Left kidney (tissue), 2 donors: ENCODE data around the gene CGB3. TPM values are rescaled to one million over a fixed set of nuclear protein-coding genes. Genes with fewer than 3 reads are reported as not detected.

Experiments
- DNase-seq: peaks from one replicate; pipeline ENCODE4 v3.0.0-alpha.2; 2013
- polyA plus RNA-seq: library from polyadenylated mRNA; unstranded; fragments of 120-200 nt; gene quantifications from one replicate; pipeline ENCODE4 v1.2.1, GENCODE V29; 2013; ENCODE audit not compliant: insufficient read length

The CGB3 gene
- polyA plus RNA-seq, 1 donor, result not detected

DNA sequence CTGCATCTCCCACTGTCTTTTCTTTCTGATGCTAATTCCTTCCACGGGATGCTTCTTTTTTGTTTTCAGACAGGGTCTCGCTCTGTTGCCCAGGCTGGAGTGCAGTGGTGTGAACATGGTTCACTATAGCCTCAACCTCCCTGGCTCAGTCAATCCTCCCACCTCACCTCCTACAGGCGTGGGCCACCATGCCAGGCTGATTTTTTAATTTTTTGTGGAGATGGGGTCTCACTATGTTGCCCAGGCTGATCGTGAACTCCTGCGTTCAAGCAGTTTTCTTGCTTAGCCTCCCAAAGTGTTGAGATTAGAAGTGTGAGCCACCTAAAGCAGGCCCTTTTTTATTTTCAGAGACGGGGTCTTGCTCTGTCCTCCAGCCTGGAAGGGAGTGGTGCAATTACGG is 35.8 kb downstream of the CGB3 start:
- DNase-seq, result no peak

GRCh38 chr19:48987323-48987722 is 36.8 kb downstream of the CGB3 start:
- DNase-seq, result no peak

DNA sequence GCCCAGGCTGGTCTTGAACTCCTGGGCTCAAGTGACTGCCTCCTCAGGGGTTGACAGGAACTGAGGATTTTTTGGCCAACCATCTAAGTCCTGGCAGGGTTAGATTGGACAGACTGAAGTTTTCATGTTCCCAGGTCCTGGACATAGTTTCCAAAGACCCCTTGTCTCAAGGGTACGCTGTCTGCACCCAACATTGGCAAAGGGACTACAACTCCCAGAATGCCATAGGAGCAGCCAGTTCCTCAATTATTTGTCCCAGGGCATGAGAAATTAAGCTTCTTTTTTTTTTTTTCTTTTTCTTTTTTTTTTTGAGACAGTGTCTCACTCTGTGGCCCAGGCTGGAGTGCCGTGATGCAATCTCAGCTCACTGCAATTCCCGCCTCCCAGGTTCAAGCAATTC is 37.9 kb downstream of the CGB3 start:
- DNase-seq, result no peak

- DNase-seq, result no peak
Observed at GRCh38 chr19:48985711-48986110, 38.4 kb downstream of the CGB3 start.

DNA sequence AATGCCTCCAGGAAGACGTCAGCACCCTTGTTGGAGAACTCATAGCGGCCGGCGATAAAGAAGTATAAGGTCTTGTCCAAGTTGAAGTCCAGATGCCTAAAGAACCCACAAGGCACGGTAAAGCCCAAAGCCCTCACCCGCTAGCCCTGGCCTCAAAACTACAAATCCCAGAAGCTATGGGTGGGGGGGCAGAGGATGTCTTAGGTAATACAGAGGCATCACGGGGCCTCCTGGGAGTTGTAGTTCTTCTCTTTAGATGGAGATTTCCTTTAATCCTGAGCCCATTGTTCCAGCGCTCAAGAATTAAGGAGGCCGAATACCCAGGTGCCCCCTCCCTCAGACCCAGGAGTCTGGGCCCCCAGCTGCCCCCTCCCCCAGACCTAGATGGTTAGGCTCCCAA is 41.9 kb downstream of the CGB3 start:
- no peak for DNase-seq

DNA sequence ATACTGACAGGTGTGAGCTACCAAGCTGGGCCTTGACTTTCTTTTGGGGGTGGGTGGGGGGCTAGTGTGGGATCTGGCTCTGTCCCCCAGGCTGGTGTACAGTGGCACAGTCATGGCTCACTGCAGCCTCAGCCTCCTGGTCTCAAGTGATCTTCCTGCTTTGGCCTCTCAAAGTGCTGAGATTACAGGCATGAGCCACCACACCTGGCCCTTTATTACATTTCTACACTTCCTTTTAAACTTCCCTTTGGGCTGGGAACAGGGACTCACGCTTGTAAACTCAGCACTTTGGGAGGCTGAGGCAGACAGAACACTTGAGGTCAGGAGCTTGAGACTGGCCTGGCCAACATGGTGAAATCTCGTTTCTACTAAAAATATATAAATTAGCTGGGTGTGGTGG is 47.1 kb downstream of the CGB3 start:
- DNase-seq, result no peak

DNA sequence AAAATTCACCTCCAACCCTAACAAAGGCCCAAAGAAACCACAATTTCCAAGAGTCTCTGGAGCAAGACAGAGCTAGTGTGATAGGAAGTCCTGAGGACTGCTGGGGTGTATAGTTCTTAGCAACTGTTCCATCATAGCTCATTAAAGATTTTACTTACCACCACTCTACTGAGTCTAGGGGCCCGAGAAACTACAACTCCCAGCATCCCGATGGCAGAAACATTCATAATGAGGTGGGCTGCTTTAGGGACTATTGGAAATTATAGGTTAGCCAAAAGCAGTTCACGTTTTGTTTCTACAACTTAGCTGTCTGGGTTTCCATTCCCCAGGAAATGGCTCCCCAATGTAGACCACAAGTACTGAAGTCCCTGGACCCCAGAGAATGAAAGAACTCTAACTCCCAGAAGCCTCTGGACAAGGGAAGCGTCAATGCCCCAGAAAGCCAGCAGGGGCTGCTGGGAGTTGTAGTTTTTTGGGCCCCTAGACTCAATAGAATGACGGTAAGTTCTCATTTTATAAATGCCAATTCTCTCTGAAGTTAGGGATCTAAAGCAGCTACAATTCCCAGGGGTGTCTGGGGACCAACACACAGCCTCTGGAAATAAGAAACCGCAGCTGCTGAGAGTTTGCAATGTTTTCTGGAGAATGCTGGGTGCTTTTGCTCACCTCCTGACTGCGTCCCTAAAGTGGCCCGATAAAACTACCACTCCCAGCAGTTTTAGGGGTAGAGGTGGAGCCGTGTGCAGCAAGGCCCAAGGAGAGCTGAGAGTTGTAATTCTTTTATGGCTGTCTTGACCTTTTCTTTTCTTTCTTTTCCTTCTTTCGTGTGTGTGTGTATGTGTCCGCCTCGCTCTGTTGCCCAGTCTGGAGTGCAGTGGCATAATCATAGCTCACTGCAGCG is 47.9 kb downstream of the CGB3 start:
- DNase-seq, result no peak

Other genes with a start within 250 kb of the CGB3 start
- 39.9 TPM for gene BCAT2, start 213.3 kb downstream of the CGB3 start, polyA plus RNA-seq
- gene HSD17B14, start 187.8 kb downstream of the CGB3 start, polyA plus RNA-seq, result 27.4 TPM
- gene PLEKHA4, start 155.7 kb downstream of the CGB3 start, polyA plus RNA-seq, result 23.1 TPM
- gene PPP1R15A, start 151.9 kb downstream of the CGB3 start, polyA plus RNA-seq, result 33.8 TPM
- gene TULP2, start 125.6 kb downstream of the CGB3 start, polyA plus RNA-seq, result 1.6 TPM
- gene NUCB1, start 124.0 kb downstream of the CGB3 start, polyA plus RNA-seq, result 238 TPM
- gene DHDH, start 90.6 kb downstream of the CGB3 start, polyA plus RNA-seq, result 4.6 TPM
- 64.5 TPM for gene BAX, start 69.5 kb downstream of the CGB3 start, polyA plus RNA-seq
- 2,202 TPM for gene FTL, start 59.0 kb downstream of the CGB3 start, polyA plus RNA-seq
- 52.2 TPM for gene GYS1, start 31.0 kb downstream of the CGB3 start, polyA plus RNA-seq
- 80.2 TPM for gene RUVBL2, start 30.4 kb downstream of the CGB3 start, polyA plus RNA-seq
- gene LHB, start 7.2 kb downstream of the CGB3 start, polyA plus RNA-seq, result 0.38 TPM
- gene CGB2, start 7.6 kb upstream of the CGB3 start, polyA plus RNA-seq, result not detected
- gene CGB1, start 12.6 kb upstream of the CGB3 start, polyA plus RNA-seq, result not detected
- not detected for gene CGB5, start 19.5 kb upstream of the CGB3 start, polyA plus RNA-seq
- gene CGB8, start 24.8 kb upstream of the CGB3 start, polyA plus RNA-seq, result not detected
- 0.78 TPM for gene CGB7, start 33.4 kb upstream of the CGB3 start, polyA plus RNA-seq
- gene NTF4, start 40.5 kb upstream of the CGB3 start, polyA plus RNA-seq, result 3.1 TPM
- 0.08 TPM for gene KCNA7, start 48.4 kb upstream of the CGB3 start, polyA plus RNA-seq
- gene SNRNP70, start 61.1 kb upstream of the CGB3 start, polyA plus RNA-seq, result 354 TPM
- 5.6 TPM for gene LIN7B, start 90.0 kb upstream of the CGB3 start, polyA plus RNA-seq
- 0.20 TPM for gene C19orf73, start 94.8 kb upstream of the CGB3 start, polyA plus RNA-seq
- gene PPFIA3, start 95.2 kb upstream of the CGB3 start, polyA plus RNA-seq, result 3.9 TPM
- gene HRC, start 131.1 kb upstream of the CGB3 start, polyA plus RNA-seq, result 22.9 TPM
- gene TRPM4, start 133.5 kb upstream of the CGB3 start, polyA plus RNA-seq, result 29.4 TPM